ENCODE data around the gene TMEM187.
A peak's percentile ranks its signal among the peaks of the same experiment; 100 is the strongest.
"Not testable (repeated sequence)": the region's sequence is repeated elsewhere in the genome, so short reads cannot be mapped to it uniquely, and the experiment has no call there.

The TMEM187 gene

DNA sequence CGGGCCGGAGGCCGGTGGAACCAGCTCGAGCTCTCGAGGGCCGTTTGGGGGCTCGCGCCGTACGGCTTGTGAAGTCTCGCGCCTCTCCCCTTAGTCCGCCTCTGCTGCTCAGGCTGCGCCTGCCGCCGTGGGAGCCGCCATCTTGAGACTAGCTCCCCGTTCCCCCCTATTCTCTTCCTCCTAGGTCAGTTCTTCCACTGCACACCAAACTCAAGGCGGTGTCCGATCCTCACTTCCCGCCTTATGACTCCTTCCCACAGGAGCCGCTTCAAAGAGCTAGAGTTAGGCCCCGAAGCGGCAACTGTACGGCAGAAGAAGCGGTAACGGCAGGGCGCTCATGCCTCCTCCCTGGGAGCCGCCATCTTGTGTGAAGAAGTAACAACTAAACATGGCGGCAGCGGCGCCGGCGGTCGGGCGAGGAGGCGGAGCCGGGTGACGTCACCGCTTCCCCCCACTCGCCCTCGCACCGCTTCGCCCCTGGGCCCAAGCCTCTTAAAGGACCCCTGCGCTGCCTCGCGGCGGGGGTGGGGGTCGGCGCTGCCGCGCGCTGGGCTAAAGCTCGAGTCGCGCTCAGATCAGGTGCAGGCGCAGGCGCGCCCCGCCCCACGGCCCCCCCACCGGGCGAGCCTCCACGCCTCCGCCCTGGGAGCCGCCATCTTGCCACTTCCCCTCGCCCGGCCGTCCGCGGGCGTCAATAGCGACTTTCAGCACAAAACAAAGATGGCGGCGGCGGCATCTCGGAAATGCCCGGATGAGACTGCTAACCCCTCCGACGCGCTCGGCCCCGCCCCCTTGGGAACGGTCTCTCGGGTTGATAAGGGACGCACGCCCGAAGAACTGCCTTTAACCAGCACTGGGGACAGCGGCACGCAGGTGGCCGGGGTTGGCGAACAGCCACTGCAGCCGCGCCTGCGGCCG is 845 bp upstream of the TMEM187 start, which contains the start of gene HCFC1:
HCFC1 (minus strand) TSS at position 369 of the 918 bp plus-strand sequence. CDS start 978 bp downstream, outside the sequence.
- DNase-seq (ENCODE audit: low read depth in 2 of 2) = peak; percentile 79 to 80

GRCh38 chrX:153973127-153974002 is 811 bp downstream of the TMEM187 start:
- no peak for DNase-seq (ENCODE audit: low read depth in 2 of 2)

- no peak for DNase-seq (ENCODE audit: low read depth in 2 of 2)
Measured at GRCh38 chrX:153974003-153974725, 1.6 kb downstream of the TMEM187 start.

DNA sequence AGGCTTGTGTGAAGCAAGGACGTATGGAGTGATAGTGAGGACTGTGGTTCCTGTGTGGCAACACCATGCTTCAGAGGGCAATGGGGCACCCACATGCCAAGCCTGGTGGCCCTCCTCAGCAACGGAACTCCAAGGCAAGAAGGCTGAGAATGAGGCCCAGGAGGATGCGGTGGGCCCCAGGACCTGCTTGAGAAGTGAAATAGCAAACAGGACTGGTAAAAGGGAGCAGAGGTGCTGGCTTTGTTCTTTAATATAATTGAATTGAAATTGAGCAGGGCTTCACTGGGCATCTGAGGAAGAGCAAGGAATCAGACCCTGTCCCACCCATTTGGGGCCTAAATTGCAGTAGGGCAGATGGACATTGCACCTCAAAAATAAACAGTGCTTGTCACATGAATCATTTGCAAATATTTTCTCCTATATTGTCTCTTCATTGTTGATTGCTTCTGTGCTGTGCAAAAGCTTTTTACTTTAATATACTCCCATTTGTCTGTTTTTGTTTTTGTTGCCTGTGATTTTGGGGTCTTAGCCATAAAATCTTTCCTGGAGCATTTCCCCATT is 2.3 kb downstream of the TMEM187 start:
- DNase-seq (ENCODE audit: low read depth in 2 of 2) = no peak

GRCh38 chrX:153980394-153980793 is 7.8 kb downstream of the TMEM187 start:
- DNase-seq (ENCODE audit: low read depth in 2 of 2) = not testable (repeated sequence)

GRCh38 chrX:153981231-153981630 is 8.7 kb downstream of the TMEM187 start:
- no peak for DNase-seq (ENCODE audit: low read depth in 2 of 2)

DNA sequence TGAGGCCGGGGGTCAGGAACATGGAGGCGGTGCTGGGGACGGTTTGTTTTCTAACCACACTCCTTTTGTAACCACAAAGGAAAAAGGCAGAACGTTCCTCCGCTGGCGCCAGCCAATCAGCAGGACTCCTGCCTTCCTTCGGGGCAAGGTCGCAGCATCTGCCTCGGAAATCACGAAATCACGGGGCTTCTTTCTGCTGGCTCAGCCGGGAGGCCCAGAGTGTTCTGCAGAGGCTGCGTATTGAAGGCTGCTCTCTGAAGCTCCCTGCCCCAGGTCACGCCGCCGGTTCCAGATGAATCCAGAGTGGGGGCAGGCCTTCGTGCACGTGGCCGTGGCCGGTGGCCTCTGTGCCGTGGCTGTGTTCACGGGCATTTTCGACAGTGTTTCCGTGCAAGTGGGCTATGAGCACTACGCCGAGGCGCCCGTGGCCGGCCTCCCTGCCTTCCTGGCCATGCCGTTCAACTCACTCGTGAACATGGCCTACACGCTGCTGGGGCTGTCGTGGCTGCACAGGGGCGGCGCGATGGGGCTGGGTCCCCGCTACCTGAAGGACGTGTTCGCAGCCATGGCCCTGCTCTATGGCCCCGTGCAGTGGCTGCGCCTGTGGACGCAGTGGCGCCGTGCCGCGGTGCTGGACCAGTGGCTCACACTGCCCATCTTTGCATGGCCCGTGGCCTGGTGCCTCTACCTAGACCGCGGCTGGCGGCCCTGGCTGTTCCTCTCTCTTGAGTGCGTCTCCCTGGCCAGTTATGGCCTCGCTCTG is 9.4 kb downstream of the TMEM187 start:
- DNase-seq (ENCODE audit: low read depth in 2 of 2) = no peak

DNA sequence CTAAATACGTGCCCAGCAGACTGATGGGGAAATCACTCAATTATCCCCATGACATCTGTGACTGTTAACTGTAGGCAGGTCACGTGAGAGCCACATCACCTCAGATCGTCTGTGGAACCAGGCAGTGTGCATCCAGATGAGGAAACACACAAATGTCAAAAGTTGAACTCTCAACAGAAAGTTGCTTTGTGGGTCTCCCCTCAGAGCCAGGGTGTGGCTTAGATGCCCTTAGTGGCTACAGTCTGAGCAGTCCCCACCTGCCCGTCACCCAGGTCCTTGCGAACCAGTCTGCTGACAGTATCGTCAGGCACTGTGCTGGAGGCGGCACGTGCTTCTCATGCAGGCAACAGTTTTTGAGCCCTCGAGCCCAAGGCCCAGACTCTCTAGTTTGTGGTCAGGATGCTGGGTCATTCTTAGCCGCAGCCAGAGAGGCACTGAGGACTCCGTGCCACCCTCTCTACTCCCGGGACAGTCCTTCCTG is 10.8 kb downstream of the TMEM187 start:
- no peak for DNase-seq (ENCODE audit: low read depth in 2 of 2)

DNA sequence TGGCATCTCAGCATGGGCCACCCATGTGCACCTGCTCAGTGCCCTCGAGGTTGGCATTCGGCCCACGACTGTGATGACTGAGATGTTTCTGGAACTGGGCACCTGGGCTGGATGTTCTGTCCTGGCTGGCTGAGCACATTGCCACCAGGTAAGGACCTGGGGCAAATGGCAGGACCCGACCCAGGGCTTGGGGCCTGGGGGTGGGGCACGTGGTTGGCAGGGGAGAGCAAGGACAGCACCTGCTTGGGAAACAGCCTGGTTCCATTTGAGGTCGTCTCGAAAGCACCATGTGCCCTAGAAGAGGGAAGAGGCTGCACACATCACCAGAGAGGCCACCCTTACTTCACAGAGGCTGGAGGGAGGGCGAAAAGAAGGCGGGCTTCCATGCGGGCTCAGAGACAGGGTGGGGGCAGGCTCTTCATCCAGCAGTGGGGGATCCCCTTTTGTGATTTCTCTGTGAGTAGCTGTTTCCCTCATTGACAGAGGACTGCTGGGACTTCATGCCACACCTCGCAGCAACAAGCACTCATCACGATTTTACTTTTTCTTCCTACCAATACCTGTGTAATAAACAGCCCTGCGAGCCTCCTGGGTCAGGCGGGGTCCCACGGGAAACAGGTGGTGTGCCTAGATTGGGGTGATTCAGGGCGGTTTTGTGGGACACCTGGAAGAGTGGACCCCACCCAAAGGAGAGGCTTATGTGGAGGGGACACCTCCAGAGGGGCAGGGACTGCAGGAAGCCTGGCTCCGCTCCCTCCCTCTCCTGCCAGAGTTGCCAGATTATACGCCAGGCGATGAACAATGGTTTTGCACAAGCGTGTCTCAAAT is 12.0 kb downstream of the TMEM187 start:
- DNase-seq (ENCODE audit: low read depth in 2 of 2) = no peak

GRCh38 chrX:153988493-153988892 is 15.9 kb downstream of the TMEM187 start:
- no peak for DNase-seq (ENCODE audit: low read depth in 2 of 2)

- no peak for DNase-seq (ENCODE audit: low read depth in 2 of 2)
Measured at GRCh38 chrX:153989973-153990655, 17.6 kb downstream of the TMEM187 start.

- no peak for DNase-seq (ENCODE audit: low read depth in 2 of 2)
Measured at GRCh38 chrX:153991013-153991580, 18.5 kb downstream of the TMEM187 start.

- no peak for DNase-seq (ENCODE audit: low read depth in 2 of 2)
Measured at GRCh38 chrX:153992180-153992579, 19.6 kb downstream of the TMEM187 start.

DNA sequence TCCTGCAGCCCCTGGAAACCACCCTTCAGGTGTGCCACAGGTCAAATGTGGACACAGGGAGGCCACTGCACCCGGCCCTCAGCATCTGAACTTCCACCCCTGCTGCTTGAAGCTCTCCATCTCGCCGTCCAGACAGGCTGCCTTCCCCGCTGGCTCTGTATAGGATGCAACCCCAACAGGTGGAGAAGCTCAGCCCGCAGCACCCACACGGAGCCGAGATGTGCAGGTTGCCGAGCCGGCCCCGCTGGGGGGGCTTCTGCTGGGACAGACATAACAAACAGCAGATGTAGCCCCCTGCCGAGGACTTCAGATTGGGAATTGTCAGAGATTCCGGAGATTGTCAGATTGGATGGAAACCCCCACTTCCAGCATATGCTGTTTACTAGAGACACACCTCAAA is 20.5 kb downstream of the TMEM187 start:
- no peak for DNase-seq (ENCODE audit: low read depth in 2 of 2)

DNA sequence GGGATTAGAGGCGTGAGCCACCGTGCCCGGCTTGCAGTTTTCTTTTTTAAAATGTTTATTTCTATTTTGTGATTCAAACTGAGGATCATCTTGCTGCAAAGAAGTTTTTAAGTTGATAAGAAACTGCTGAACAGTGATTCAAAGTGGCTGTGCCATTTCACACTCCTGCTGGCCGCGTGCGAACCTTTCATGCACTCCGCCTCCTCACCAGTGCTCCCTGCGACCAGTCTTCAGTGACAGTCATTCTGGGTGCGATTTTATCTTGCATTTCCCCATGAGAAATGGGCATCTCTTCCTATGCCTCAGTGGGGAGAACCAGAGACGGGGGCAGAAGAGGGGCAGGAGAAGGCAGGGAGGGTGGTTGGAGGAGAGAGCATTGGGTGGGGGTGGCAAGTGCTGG is 21.4 kb downstream of the TMEM187 start:
- DNase-seq (ENCODE audit: low read depth in 2 of 2) = no peak

DNA sequence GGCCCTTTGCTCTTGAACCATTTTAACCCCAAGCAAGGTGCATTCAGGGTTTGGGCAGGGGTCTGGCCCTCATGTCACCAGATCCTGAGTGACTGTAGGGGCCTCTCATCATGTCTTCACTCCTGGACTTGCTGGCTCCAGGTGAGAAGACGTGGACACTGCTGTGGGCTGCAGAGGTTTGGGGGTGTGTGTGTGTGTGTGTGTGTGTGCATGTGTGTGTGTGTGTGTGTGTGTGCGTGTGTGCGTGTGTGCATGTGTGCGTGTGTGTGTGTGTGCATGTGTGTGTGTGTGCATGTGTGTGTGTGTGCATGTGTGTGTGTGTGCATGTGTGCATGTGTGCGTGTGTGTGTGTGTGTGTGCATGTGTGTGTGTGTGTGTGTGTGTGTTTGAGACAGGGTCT is 21.8 kb downstream of the TMEM187 start:
- not testable (repeated sequence) for DNase-seq (ENCODE audit: low read depth in 2 of 2)

DNA sequence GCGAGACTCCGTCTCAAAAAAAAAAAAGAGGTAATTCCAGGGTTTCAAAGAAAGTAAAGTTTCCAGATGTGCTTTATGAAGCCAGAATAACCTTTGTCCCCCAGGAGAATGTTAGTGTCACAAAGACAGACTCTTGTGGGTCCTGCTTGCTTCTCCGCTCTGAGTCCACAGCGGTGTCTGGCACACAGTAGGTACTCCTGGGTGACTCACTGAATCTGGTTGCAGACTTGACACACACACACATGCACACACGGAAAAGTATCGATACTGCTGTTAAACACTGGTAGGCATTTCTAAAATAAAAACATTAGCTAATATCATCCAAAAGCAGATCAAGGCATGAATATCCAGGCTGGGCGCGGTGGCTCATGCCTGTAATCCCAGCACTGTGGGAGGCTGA is 22.9 kb downstream of the TMEM187 start:
- no peak for DNase-seq (ENCODE audit: low read depth in 2 of 2)

GRCh38 chrX:153999359-154000037 is 26.9 kb downstream of the TMEM187 start:
- DNase-seq (ENCODE audit: low read depth in 2 of 2) = no peak
